Measurements from ENCODE around the gene PAX5.

- TF ChIP-seq CTCF (IDR thresholded peaks at IDR 0.05) (no peak), POLR2A (IDR thresholded peaks at IDR 0.05) (no peak)
These were observed 32.0 kb downstream of the PAX5 start for GRCh38 chr9:37002036-37002412.

Measured in esophagus squamous epithelium (tissue), 4 donors.